Stimulated activated CD4-positive, alpha-beta T cell treated with anti-CD3 and anti-CD28 coated beads, Interleukin-1b, Interleukin-23, amount 100 ng/mL, for 4 hours (primary cell): ENCODE data around the gene ZNF777.
A peak's percentile ranks its signal among the peaks of the same experiment; 100 is the strongest.
"Not testable (repeated sequence)": the region's sequence is repeated elsewhere in the genome, so short reads cannot be mapped to it uniquely, and the experiment has no call there.

ENCODE experiments used
- DNase-seq, 2 donors: peaks; one replicate each; pipeline ENCODE4 v3.0.0-alpha.2; 2020; ENCODE audit warnings: low read depth in 2 of 2

The ZNF777 gene

GRCh38 chr7:149460493-149461277, at the start of gene ZNF777:
Gene ZNF777 (minus strand): TSS chr7:149461062. CDS start chr7:149456022, 5,040 bp downstream.
- peak; percentile 69 to 72 for DNase-seq

- DNase-seq: no peak
Observed at GRCh38 chr7:149510248-149510647, 49.4 kb upstream of the ZNF777 start.

DNA sequence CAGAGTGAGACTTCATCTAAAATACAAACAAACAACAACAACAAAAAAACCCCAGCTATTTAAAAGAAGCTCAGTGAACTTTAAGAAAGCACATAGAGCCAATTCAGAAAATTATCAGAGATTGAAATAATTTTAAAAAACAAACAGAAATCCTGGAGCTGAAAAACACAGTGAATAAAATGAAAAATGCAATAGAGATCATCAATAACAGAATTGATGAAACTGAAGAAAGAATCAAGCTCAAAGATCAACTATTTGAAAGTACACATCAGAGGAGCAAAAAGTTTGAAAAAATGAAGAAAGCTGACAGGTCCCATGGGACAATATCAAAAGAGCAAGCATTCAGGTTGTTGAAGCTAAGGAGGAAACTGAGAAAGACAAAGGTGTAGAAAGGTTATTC, 48.9 kb upstream of the ZNF777 start:
- DNase-seq: no peak

GRCh38 chr7:149505551-149505950, 44.7 kb upstream of the ZNF777 start:
- no peak for DNase-seq

DNA sequence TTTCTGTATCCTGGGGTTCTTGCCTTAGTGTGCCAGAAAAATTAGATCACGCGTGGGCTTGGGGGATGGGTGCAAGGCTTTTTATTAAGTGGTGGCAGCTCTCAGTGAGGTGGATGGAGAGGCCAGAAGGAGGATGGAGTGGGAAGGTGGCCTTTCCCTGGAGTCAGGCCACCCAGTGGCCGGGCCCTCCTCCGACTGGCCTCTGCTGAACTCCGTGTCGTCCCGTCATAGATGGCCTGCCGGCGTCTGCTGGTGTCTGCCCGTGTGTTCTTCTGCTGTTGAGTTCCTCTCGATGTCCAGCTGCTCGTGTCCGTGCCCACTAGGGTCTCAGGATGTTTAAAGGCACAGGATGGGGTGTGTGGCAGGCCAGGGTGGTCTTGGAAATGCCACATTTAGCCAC, 40.8 kb upstream of the ZNF777 start:
- DNase-seq: no peak

DNA sequence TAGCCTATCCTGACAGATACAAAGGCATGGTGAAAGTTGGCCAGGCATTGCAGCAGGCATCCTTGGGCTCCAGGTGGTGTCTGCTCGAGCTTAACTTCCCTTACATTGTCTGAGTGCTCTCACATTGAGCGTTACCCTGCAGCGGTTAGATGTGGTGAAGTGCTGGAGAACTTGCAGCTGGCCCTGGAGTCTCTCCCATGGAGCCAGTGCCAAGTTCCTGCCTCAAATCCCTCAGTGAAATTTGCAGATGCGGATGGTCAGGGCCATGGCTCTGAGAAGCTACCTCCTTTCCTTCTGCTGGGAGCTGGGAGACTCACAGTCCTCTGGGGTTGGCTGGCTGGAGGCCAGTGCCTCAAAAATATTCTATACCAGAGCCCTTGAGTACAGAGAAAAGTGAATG, 40.0 kb upstream of the ZNF777 start:
- DNase-seq: no peak

DNA sequence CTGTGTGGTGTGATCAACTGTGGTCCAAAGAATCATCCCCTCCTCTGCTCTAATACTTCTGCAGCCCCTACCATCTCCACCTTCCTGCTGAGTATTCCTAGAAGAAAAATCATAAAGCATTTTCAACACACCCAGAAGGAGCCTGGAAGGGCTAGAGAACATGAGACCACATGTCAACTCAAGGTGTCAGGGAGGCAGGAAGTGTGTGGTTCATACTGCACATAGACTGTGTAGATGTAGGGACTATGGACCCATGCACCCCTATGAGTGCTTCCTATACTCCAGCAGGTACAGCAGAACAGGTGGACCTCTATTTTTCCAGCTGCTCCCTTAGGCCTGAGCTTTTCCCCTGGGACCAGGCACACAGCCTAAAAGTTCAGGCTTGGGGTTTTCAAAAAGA, 39.3 kb upstream of the ZNF777 start:
- no peak for DNase-seq

DNA sequence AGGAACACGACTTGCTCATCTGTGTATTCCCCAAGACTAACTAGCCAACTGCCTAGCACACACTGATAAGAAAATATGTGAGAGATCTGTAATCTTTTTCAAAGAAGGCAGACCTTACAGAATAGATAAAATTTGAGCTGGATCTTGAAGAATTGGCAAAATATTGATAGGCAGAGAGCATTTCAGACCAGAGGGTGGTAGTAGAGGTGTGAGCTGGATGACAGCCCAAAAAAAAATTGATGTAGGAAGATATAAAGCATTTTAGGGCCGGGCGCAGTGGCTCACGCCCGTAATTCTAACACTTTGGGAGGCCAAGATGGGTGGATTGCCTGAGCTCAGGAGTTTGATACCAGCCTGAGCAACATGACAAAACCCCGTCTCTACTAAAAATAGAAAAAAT, 37.9 kb upstream of the ZNF777 start:
- DNase-seq: no peak

GRCh38 chr7:149497467-149498261, 36.8 kb upstream of the ZNF777 start, which contains the start of gene ZNF746:
Gene ZNF746 (minus strand): TSS chr7:149497809. CDS start chr7:149497536, 273 bp downstream.
- peak; percentile 63 to 79 for DNase-seq

GRCh38 chr7:149496642-149497391, 36.0 kb upstream of the ZNF777 start:
- peak; percentile 38 to 55 for DNase-seq

DNA sequence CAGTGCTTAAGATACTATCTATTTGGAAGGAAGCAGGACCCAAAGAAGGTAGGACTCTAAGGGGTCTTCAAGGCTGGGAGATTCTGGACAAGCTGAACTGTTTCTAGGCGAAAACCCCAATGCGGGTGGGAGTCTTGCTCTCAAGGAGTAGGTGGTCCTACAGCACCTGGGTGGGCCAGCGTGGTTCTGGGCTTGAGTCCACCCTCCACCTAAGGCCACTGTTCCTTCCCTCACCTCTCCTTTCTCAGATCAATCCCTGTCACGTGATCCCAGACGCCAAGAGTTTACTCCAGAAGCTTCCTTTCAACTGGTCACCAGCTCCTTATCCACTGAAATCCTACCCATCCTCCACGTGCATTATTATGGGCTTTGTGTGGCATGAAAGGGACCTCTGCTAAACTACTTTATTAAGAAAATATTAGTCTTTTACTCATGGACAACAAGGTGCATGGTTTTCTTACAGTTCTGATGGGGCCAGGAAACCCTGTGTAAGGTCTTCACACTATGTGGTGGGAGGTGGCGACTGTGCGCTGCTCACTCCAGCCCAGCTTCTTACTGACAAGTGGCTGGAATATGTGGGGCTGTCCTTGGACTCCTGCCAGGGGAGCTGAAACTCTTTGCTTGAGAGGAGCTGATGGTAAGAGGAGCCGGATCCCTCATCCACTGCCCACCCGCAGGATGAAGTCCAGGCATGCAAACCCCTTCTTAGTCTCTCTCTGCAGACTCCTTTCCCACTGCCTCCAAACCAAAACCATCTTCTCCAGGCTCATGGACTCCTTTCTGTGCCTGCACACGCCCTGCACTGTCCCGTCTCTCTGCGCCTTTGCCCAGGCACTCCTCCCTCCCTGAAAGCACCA, 35.2 kb upstream of the ZNF777 start:
- DNase-seq: no peak

DNA sequence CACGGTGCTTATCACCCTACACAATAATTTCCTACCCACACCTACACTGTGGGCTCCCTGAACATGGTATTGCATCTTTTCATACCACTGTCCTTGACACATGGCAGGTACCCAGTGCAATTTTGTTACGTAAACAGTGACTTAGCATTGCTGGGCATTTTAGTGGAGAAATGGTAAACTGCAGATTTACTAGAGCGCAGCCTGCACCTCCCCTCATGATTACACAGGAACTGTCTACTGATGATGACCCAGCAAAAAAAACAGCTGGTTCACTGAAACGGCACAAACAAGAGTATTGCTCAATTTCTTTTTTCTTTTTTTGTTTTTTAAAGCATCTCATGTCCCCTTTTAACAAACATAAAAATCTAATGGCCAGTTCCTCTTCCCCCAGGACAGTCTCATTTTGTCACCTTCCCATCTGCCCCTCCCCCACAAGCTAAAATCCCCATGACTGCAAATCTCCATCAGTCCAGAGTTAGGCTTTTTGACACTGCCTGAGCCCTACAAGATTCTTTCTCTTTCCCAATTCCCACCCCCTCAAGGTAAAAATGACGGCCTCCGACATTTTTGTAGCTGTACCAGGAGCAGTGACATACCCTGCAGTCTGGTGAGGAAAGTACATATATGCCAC, 34.0 kb upstream of the ZNF777 start:
- no peak for DNase-seq

DNA sequence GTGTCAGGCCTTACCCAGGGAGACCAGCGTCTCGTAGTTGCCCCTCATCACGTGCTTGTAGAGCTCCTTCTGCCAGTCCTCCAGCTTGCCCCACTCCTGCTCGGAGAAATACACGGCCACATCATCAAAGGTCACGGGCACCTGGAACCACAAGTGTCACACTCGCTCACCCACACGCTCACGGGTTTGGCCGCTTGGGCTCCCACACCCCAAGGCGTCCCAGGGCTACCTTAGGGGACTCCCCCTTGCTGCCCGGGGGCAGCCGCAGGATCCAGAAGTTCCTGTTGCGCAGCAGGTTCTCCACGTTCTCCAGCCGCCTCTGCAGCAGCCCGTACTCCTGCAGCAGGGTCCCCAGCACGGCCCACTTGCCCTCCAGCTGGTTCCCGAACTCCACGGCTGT, 33.1 kb upstream of the ZNF777 start:
- not testable (repeated sequence) for DNase-seq

DNA sequence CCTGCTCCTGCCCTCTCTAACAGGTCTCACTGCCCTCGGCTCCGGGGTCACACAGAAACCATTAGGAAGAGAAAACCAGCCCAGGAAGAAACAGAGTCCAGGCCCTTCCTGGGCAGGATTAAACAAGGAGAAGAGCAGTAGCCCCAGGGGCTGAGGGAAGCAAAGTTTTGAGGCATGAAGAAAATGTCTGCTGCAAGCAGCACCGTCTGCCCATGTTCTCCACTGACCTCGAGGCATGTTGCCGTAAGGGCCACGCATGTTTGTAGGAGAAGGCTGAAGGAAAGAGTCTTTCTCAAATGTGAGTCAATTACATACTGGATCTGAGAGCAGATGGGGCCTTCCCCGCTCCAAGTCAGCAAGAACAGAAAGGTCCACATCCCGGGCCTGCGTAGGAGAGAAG, 32.5 kb upstream of the ZNF777 start:
- DNase-seq: no peak

DNA sequence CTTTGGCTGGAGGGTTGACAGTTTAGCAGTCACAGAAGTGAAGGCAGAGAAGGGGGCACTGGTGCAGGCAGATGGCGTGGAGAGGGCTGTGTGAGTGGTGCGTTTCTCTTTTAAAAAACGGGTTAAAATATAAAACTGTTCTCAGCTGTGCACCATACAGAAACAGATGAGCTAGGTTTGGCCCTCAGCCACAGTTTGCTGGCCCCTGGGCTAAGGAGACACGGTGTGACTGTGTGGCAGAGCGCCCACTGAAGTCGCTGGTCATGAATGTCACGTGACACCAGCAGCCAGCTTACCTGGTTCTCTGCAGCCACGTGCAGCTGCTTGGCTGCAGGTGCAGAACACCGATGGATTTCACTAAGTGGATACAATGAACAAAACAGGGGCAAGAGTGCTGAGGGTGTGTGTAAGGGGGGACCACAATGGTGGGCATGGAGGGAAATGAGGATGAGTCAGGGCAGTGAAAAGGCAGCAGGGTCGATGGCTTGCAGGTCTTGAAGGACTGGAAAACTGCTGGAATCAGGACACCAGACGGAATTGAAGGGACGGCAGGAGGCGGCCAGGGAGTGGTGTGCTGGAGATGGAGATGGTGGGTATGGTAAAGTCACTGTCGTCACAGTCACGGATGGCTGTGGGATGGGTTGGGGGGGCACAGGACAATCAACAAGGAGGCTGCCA, 29.4 kb upstream of the ZNF777 start:
- no peak for DNase-seq

DNA sequence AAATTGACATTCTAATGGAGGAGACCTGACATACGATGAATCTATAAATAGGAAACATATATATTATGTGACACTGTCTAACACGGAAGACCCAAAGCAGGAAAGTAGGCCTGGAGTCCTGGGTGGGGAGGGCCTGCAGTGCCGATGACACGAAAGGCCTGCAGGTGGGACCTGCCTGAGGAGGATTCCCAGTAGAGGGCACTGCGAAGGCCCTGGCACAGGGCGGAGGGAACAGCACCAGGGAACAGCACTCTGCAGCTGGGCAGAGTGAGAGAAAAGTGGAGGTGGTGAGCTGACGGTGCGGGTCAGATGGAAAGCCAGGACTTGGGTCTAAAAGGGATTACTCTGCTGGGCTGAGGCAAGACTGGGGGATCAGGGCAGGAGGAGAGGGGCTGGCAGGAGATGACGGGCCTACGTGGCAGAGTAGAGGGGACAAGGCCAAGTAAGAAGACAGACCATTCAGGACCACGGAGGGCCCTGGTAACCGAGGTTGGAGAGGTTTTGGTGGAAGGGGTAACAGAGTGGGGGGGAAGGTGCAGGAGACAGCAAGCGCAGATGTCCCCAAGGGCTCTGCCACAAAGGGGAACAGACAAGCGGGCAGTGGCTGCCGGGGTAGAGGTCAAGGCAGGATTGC, 28.6 kb upstream of the ZNF777 start:
- DNase-seq: no peak

GRCh38 chr7:149479568-149479967, 18.7 kb upstream of the ZNF777 start:
- DNase-seq: no peak

- DNase-seq: no peak
Observed at GRCh38 chr7:149478754-149479153, 17.9 kb upstream of the ZNF777 start.

DNA sequence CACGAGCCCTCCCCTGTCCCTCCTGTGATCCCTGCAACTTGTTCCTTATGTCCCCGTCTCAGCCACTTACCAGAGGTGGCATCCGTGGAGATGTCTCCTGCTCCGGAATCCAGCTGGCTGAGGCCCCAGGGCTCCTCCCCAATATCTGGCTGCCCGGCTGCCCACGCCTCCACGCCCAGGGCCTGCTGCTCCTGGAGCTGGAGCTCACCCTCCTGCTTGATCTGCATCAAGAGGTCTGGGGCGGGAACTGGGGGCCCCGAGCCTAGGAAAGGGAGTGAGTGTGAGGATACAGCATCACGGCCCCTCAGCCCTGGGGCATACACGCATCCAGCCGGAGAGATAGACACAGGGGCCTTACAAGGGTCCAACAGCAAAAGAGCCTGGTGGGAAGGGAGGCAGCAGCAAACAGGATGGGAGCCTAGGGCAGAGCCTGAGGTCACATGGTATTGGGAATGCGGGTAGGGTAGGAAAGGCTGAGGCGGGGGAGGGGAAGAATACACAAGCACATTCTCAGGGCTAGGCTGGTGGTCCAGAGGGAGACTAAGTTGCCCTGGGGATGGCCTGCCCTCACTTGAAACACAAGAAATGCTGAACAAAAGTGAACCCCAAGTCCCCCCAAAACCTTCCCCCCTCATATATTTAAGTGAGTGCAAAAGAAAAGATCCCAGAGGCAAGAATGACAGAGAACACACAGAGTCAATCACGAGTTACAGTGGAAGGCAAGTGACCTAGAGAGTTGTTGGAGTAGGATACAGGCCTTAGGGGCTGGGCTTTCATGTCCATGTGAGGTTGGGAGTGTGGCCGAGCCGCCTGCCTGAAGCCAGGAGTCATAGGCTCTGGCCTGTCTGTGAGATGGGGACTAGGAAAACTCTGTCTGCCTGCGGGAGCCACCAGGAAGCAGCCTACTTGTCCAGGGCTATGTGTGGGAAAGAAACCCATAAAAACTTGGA, 16.9 kb upstream of the ZNF777 start:
- DNase-seq: no peak
